Stomach (tissue), 9 donors: ENCODE measurements around the gene GALNS. TPM values are rescaled to one million over a fixed set of nuclear protein-coding genes. Genes with fewer than 3 reads are reported as not detected.

ENCODE experiments used
- DNase-seq, 2 donors: peaks; one replicate each; pipeline versions ENCODE4 v3.0.0 to v3.0.0-alpha.2; 2013 to 2019
- H3K27ac ChIP-seq, 5 donors: fragments of 200-600 bp in 4 of 5; sonication (generic) in 4 of 5; one replicate each; pipeline ENCODE4 v1.5.1; 2013 to 2019; ENCODE audit warnings: mild to moderate bottlenecking in 1 of 5, moderate library complexity in 1 of 5
- H3K27me3 ChIP-seq, 3 donors: fragments of 200-600 bp; sonication (generic); one replicate each; pipeline ENCODE4 v1.5.1; 2017 to 2019; ENCODE audit warnings: mixed run types in 1 of 3
- H3K36me3 ChIP-seq, 4 donors: fragments of 200-600 bp; sonication (generic); 1 replicate in 3 of 4; 2 replicates in 1 of 4; pipeline ENCODE4 v1.5.1; 2016 to 2019
- H3K4me1 ChIP-seq, 4 donors: fragments of 200-600 bp; sonication (generic); one replicate each; pipeline ENCODE4 v1.5.1; 2016 to 2019
- H3K4me3 ChIP-seq, 4 donors: fragments of 200-600 bp; sonication (generic) in 3 of 4; one replicate each; pipeline ENCODE4 v1.5.1; 2016 to 2019; ENCODE audit warnings: mild to moderate bottlenecking in 1 of 4
- H3K9me3 ChIP-seq, 4 donors: fragments of 200-600 bp; sonication (generic); one replicate each; pipeline ENCODE4 v1.5.1; 2016 to 2019
- CTCF ChIP-seq, 7 experiments: fragments of 450-650 bp in 4 of 7; fragments of 200-600 bp in 3 of 7; sonication (generic) in 3 of 7; IDR thresholded peaks; one replicate each; pipeline ENCODE4 v1.5.1; 2016 to 2019; ENCODE audit warnings: antibody characterized with exemption in 7 of 7, control low read depth in 2 of 7, mild to moderate bottlenecking in 1 of 7
- EP300 ChIP-seq: sonication (generic); formaldehyde crosslinking; IDR thresholded peaks from one replicate; pipeline ENCODE4 v1.6.1; 2017; ENCODE audit warnings: antibody characterized with exemption
- POLR2A ChIP-seq, 4 donors: fragments of 450-650 bp; IDR thresholded peaks; one replicate each; pipeline ENCODE4 v1.6.1; 2016; ENCODE audit warnings: antibody characterized with exemption in 4 of 4, control low read depth in 2 of 4, mild to moderate bottlenecking in 1 of 4, moderate library complexity in 1 of 4
- POLR2AphosphoS5 ChIP-seq, 3 donors: sonication (generic); formaldehyde crosslinking; IDR thresholded peaks; one replicate each; pipeline ENCODE4 v1.6.1; 2016; ENCODE audit warnings: antibody characterized with exemption in 3 of 3
- WGBS, 5 donors: extraction: QIAGEN DNeasy Blood & Tissue Kit in 3 of 5; methylation state at CpG; one replicate each; pipeline versions ENCODE4 v1.1.5 to v1.1.7; 2013 to 2018; 5-methylcytosine and 5-hydroxymethylcytosine counted together
- intact Hi-C: fragments of 100-400 bp; cut with DNase I; formaldehyde crosslinking; loops from one replicate; pipeline ENCODE4 v1.15.1; 2023; ENCODE audit warnings: low total_unique reads
- polyA plus RNA-seq, 3 donors: library from polyadenylated mRNA; stranded (reverse); fragments of 200-250 nt; gene quantifications; one replicate each; pipeline ENCODE4 v1.2.3, GENCODE V29; 2013
- total RNA-seq, 5 donors: library from RNA; depleted of rRNA; stranded (reverse); fragments of >200 nt; gene quantifications; one replicate each; pipeline versions ENCODE4 v1.1.0 to v1.2.3, GENCODE V29; 2014 to 2016
- donor health status: healthy with polysubstance abuse.
- donor health status: Bipolar disorder and iron deficiency.
- donor health status: healthy.

Gene GALNS
- total and polyA plus RNA-seq, 8 donors = 8.6 to 110 (median 28.2) TPM

DNA sequence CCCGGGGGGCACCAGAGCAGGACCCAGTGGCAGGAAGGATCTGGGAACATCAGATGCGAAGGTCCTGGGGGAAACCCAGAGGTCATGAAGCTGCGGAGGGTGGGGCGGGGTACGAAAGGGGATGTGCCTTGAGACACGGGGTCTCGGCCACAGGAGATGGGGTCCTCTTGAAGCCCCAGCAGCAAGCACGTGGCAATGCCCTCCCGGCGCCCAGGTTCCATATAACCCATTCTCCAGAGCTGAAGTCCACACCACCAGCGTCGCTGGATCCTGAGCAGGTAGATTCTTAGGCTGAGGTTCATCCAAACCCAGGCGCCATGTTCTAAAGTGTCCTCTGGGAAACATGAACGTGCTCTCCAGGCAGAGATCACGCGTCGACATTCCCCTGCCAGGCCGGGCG lies 92.7 kb downstream of the GALNS start:
- DNase-seq = no peak
- WGBS, 5 donors = 91 to 96% (median 95%) methylated on average over 18 to 19 of the region's 19 CpGs
- no peak for TF ChIP-seq POLR2AphosphoS5 (IDR thresholded peaks at IDR 0.05)
- no peak for TF ChIP-seq CTCF (IDR thresholded peaks at IDR 0.05)
- TF ChIP-seq POLR2A (IDR thresholded peaks at IDR 0.05) = no peak
- no peak for TF ChIP-seq EP300
- Histone ChIP-seq H3K27ac (peak overlapping the region in 3 of 5 donors; percentile 22 to 84 (median 41)), H3K4me3 (no peak overlapping the region), H3K36me3 (peaks cover 0 to 22% (median 2%) of the 10 kb centered on the region in 4 donors), H3K9me3 (no peaks in the 10 kb centered on the region), H3K4me1 (peaks cover 66 to 99% (median 90%) of the 10 kb centered on the region in 4 donors), H3K27me3 (no peaks in the 10 kb centered on the region)
- intact Hi-C loops = no loop called here

Other genes with a start within 250 kb of the GALNS start
- under 1 TPM in 1 of 5 donors, not detected in 4; 0.87 TPM for gene IL17C, start 218.4 kb downstream of the GALNS start, total RNA-seq
- 1 to 10 TPM in 1 of 3 donors, not detected in 2; 1.2 TPM for gene IL17C, start 218.4 kb downstream of the GALNS start, polyA plus RNA-seq
- gene CYBA, start 205.9 kb downstream of the GALNS start, total RNA-seq = 100 to 1,000 TPM in 3 of 5 donors, 10 to 100 TPM in 2; 21.0 to 480 (median 175) TPM
- gene CYBA, start 205.9 kb downstream of the GALNS start, polyA plus RNA-seq = 100 to 1,000 TPM in 2 of 3 donors, 10 to 100 TPM in 1; 57.1 to 165 (median 159) TPM
- gene MVD, start 193.9 kb downstream of the GALNS start, total RNA-seq = 100 to 1,000 TPM in 1 of 5 donors, 10 to 100 TPM in 3, 1 to 10 TPM in 1; 7.1 to 302 (median 32.6) TPM
- gene MVD, start 193.9 kb downstream of the GALNS start, polyA plus RNA-seq = 10 to 100 TPM; 56.8 to 73.7 (median 58.8) TPM
- gene SNAI3, start 170.4 kb downstream of the GALNS start, total RNA-seq = 1 to 10 TPM in 1 of 5 donors, under 1 TPM in 1, not detected in 3; 0.55 to 2.6 TPM
- 1 to 10 TPM; 1.0 to 4.2 (median 1.5) TPM for gene SNAI3, start 170.4 kb downstream of the GALNS start, polyA plus RNA-seq
- 10 to 100 TPM in 4 of 5 donors, 1 to 10 TPM in 1; 8.8 to 31.9 (median 14.6) TPM for gene RNF166, start 150.5 kb downstream of the GALNS start, total RNA-seq
- gene RNF166, start 150.5 kb downstream of the GALNS start, polyA plus RNA-seq = 10 to 100 TPM; 11.5 to 20.6 (median 13.1) TPM
- 10 to 100 TPM in 3 of 5 donors, 1 to 10 TPM in 2; 1.8 to 53.3 (median 11.2) TPM for gene CTU2, start 150.4 kb downstream of the GALNS start, total RNA-seq
- gene CTU2, start 150.4 kb downstream of the GALNS start, polyA plus RNA-seq = 10 to 100 TPM; 13.4 to 21.6 (median 16.1) TPM
- gene PIEZO1, start 71.7 kb downstream of the GALNS start, total RNA-seq = 100 to 1,000 TPM in 4 of 5 donors, 10 to 100 TPM in 1; 81.7 to 171 (median 128) TPM
- gene PIEZO1, start 71.7 kb downstream of the GALNS start, polyA plus RNA-seq = 100 to 1,000 TPM in 1 of 3 donors, 10 to 100 TPM in 2; 43.7 to 153 (median 49.1) TPM
- gene CDT1, start 53.2 kb downstream of the GALNS start, total RNA-seq = 100 to 1,000 TPM in 1 of 5 donors, 10 to 100 TPM in 1, 1 to 10 TPM in 3; 1.5 to 147 (median 8.7) TPM
- 1 to 10 TPM; 3.2 to 5.2 (median 4.1) TPM for gene CDT1, start 53.2 kb downstream of the GALNS start, polyA plus RNA-seq
- gene APRT, start 45.0 kb downstream of the GALNS start, total RNA-seq = 100 to 1,000 TPM in 2 of 5 donors, 10 to 100 TPM in 3; 18.1 to 340 (median 85.3) TPM
- gene APRT, start 45.0 kb downstream of the GALNS start, polyA plus RNA-seq = 100 to 1,000 TPM; 224 to 250 (median 241) TPM
- 10 to 100 TPM in 3 of 5 donors, 1 to 10 TPM in 2; 2.9 to 31.4 (median 25.2) TPM for gene TRAPPC2L, start 180 bp upstream of the GALNS start, total RNA-seq
- 100 to 1,000 TPM in 1 of 3 donors, 10 to 100 TPM in 2; 57.6 to 107 (median 91.4) TPM for gene TRAPPC2L, start 180 bp upstream of the GALNS start, polyA plus RNA-seq
- not detected for gene PABPN1L, start 9.7 kb upstream of the GALNS start, total RNA-seq
- under 1 TPM in 1 of 3 donors, not detected in 2; 0.15 TPM for gene PABPN1L, start 9.7 kb upstream of the GALNS start, polyA plus RNA-seq
- 10 to 100 TPM in 1 of 5 donors, 1 to 10 TPM in 2, under 1 TPM in 2; 0.58 to 57.6 (median 3.5) TPM for gene CBFA2T3, start 120.3 kb upstream of the GALNS start, total RNA-seq
- gene CBFA2T3, start 120.3 kb upstream of the GALNS start, polyA plus RNA-seq = 1 to 10 TPM; 1.6 to 2.8 (median 2.1) TPM
- 100 to 1,000 TPM in 1 of 5 donors, 10 to 100 TPM in 4; 16.9 to 265 (median 27.7) TPM for gene ACSF3, start 236.9 kb upstream of the GALNS start, total RNA-seq
- gene ACSF3, start 236.9 kb upstream of the GALNS start, polyA plus RNA-seq = 10 to 100 TPM; 29.4 to 33.2 (median 31.9) TPM